ENCODE results near the gene EMX1. TPM values are rescaled to one million over a fixed set of nuclear protein-coding genes. Genes with fewer than 3 reads are reported as not detected.
A peak's percentile ranks its signal among the peaks of the same experiment; 100 is the strongest.

The EMX1 gene
- total RNA-seq, result not detected in 2 replicates

GRCh38 chr2:72917138-72917876, at the start of gene EMX1:
Gene EMX1, plus strand, starts transcription at chr2:72917519. Its CDS starts 334 bp downstream, at chr2:72917853.
- DNase-seq (ENCODE audit: extremely low read depth, low read depth, low spot score), result no peak

GRCh38 chr2:72871060-72871459, 46.3 kb upstream of the EMX1 start:
- DNase-seq (ENCODE audit: extremely low read depth, low read depth, low spot score), result no peak

- DNase-seq (ENCODE audit: extremely low read depth, low read depth, low spot score), result no peak
Observed at GRCh38 chr2:72871880-72872279, 45.4 kb upstream of the EMX1 start.

GRCh38 chr2:72883356-72883962, 33.9 kb upstream of the EMX1 start:
- DNase-seq (ENCODE audit: extremely low read depth, low read depth, low spot score), result no peak

- DNase-seq (ENCODE audit: extremely low read depth, low read depth, low spot score), result no peak
Observed at GRCh38 chr2:72886505-72887031, 30.8 kb upstream of the EMX1 start.

GRCh38 chr2:72887032-72887739, 30.1 kb upstream of the EMX1 start, which contains the start of gene SPR:
Gene SPR, plus strand, starts transcription at chr2:72887408. Its CDS starts 25 bp downstream, at chr2:72887433.
- no peak for DNase-seq (ENCODE audit: extremely low read depth, low read depth, low spot score)

- peak; percentile 63 for DNase-seq (ENCODE audit: extremely low read depth, low read depth, low spot score)
Observed at GRCh38 chr2:72887740-72888437, 29.4 kb upstream of the EMX1 start.

GRCh38 chr2:72888438-72889202, 28.7 kb upstream of the EMX1 start:
- DNase-seq (ENCODE audit: extremely low read depth, low read depth, low spot score), result no peak

GRCh38 chr2:72889991-72890390, 27.3 kb upstream of the EMX1 start:
- DNase-seq (ENCODE audit: extremely low read depth, low read depth, low spot score), result no peak

- no peak for DNase-seq (ENCODE audit: extremely low read depth, low read depth, low spot score)
Observed at GRCh38 chr2:72891091-72891818, 26.1 kb upstream of the EMX1 start.

GRCh38 chr2:72892506-72893173, 24.7 kb upstream of the EMX1 start:
- DNase-seq (ENCODE audit: extremely low read depth, low read depth, low spot score), result no peak

- no peak for DNase-seq (ENCODE audit: extremely low read depth, low read depth, low spot score)
Observed at GRCh38 chr2:72893594-72894319, 23.6 kb upstream of the EMX1 start.

GRCh38 chr2:72894514-72894913, 22.8 kb upstream of the EMX1 start:
- DNase-seq (ENCODE audit: extremely low read depth, low read depth, low spot score), result no peak

GRCh38 chr2:72895154-72895553, 22.2 kb upstream of the EMX1 start:
- DNase-seq (ENCODE audit: extremely low read depth, low read depth, low spot score), result no peak

GRCh38 chr2:72895759-72896281, 21.5 kb upstream of the EMX1 start:
- no peak for DNase-seq (ENCODE audit: extremely low read depth, low read depth, low spot score)

GRCh38 chr2:72896446-72896845, 20.9 kb upstream of the EMX1 start:
- DNase-seq (ENCODE audit: extremely low read depth, low read depth, low spot score), result no peak

- no peak for DNase-seq (ENCODE audit: extremely low read depth, low read depth, low spot score)
Observed at GRCh38 chr2:72897785-72898584, 19.3 kb upstream of the EMX1 start.
